LNCAP (cell line): ENCODE data around the gene SATB1.

ENCODE experiments used
- CTCF ChIP-seq: fragments of 450-650 bp; IDR thresholded peaks from 2 replicates; pipeline ENCODE4 v1.5.1; 2017; ENCODE audit warnings: mild to moderate bottlenecking

The SATB1 gene

GRCh38 chr3:18378218-18378617, 46.9 kb downstream of the SATB1 start:
- TF ChIP-seq CTCF: no peak

GRCh38 chr3:18376682-18377081, 48.5 kb downstream of the SATB1 start:
- no peak for TF ChIP-seq CTCF

- no peak for TF ChIP-seq CTCF
Measured at GRCh38 chr3:18372786-18373405, 52.2 kb downstream of the SATB1 start.

GRCh38 chr3:18370672-18371071, 54.5 kb downstream of the SATB1 start:
- no peak for TF ChIP-seq CTCF

GRCh38 chr3:18369551-18370185, 55.5 kb downstream of the SATB1 start:
- no peak for TF ChIP-seq CTCF

- no peak for TF ChIP-seq CTCF
Measured at GRCh38 chr3:18366258-18366657, 58.9 kb downstream of the SATB1 start.

- no peak for TF ChIP-seq CTCF
Measured at GRCh38 chr3:18363338-18363737, 61.8 kb downstream of the SATB1 start.

GRCh38 chr3:18357747-18358146, 67.4 kb downstream of the SATB1 start:
- no peak for TF ChIP-seq CTCF
